DMS79 (cell line): ENCODE results near the gene MIPOL1.

Experiments
- DNase-seq: peaks from one replicate; lab custom pipeline; 2025; lab: John Stamatoyannopoulos, UW

MIPOL1 gene

DNA sequence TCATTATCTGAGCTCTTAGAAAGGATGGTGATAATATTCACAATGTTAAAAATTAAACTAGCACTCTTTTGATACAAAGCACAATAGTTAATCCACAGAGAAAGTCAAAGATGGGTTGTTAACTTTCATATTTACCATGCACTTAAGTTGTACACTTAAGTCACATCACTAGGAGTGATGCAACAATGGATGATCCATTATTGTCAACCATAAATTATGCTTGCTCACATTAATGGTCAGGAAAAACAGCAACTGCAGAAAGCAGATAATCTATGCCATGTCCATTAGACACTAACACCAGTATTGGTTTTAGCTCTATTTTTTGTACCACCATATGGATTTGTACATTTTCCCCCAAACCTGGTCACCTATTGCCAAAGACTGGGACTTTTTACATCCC is 201.8 kb downstream of the MIPOL1 start:
- no peak for DNase-seq

- DNase-seq: no peak
These were observed 203.4 kb downstream of the MIPOL1 start for GRCh38 chr14:37401093-37401492.

DNA sequence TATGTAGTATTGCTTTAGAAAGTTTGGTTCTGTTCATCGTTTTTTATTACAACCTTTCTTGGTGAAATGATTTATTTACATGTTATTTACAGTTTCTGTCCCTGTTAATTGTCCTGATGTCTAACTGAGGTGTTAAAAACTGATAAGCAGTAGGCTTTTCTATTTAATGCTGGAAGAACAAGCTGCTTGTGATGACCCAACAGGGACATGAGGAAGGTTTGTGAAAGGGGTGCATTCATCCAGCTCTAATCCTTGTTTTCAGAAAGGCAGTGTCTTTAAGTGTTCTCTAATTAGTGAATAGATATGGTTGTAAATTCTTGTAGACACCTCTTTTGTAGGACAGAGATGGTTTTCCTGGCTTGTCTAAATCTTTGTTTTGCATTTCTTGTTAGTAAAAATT is 205.9 kb downstream of the MIPOL1 start:
- DNase-seq: no peak

DNA sequence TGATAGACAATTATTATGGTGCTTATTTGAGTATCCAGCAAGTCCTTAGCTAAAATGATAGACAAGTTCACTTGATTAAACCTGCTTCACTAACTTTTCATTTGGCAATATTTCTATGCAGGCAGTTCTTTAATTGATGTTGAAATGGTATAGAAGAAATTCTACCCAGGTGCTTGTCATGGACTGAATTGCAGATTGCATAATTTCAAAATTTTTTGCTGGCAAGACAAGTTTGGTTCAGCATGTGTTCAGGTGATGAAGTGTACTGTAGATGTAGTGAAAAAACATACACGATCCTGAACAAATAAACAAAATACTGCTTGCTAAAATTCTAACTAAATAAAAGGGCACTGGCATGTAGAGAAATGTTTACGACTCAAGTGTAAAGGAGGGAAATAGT is 208.4 kb downstream of the MIPOL1 start:
- DNase-seq: no peak

DNA sequence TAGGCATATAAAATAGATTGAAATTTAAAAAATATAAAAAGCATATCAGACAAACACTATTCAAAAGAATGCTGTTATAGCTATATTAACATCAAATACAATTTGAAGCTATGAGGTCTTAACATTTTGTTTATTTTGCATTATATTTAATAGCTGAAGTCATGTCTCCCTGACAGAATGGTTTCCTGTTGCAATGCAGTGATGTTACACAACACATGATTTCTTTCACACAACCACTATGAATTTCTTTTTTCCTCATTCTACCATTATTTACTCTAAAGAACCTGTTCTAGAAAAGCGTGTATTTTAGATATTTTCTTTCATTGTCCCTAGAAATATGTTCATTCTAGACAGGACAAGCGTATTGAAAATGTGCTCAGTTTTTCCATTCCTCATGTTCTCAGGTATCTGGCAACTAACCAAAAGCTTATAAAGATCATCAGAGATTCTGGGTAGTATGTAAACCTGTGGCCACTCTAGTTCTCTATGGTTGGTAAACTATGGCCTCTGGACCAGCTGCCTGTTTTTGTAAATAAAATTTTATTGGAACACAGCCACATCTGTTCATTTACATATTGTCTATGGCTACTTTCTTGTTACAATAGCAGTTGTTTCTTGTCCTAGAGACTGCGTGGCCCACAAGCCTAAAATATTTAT is 213.5 kb downstream of the MIPOL1 start:
- no peak for DNase-seq

DNA sequence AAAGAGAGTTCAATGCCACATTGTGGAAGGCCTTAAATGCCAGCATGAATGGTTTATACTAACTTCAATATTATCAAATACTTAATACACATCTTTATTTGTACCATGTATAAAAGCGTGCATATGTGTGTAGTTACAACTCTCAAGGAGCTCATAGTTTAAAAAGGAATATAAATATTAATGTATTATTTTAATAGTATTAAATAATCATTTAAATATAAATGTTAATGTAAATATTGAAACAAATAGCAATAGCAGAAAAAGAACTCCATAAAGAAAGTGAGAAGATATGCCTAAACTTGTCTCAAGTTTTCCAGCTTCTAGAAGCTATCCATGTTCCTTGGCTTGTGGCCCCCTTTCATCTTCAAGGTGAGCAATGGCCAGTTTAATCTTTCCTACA is 215.3 kb downstream of the MIPOL1 start:
- DNase-seq: no peak

GRCh38 chr14:37413504-37414003 is 215.8 kb downstream of the MIPOL1 start:
- no peak for DNase-seq

DNA sequence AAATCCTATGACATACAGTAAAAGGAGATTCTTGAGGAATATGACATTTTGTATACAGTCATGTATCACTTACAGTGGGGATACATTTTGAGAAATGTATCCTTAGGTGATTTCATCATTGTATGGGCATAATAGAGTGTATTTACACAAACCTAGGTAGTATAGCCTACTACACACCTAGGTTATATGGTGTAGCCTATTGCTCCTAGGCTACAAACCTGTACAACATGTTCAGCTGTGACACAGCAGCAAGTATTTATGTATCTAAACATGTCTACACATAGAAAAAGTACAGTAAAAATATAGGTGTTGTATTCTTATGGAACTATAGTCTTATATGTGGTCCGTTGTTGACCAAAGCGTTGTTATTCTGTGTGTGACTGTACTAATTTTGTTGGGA is 218.5 kb downstream of the MIPOL1 start:
- DNase-seq: no peak

GRCh38 chr14:37417151-37417550 is 219.4 kb downstream of the MIPOL1 start:
- no peak for DNase-seq

DNA sequence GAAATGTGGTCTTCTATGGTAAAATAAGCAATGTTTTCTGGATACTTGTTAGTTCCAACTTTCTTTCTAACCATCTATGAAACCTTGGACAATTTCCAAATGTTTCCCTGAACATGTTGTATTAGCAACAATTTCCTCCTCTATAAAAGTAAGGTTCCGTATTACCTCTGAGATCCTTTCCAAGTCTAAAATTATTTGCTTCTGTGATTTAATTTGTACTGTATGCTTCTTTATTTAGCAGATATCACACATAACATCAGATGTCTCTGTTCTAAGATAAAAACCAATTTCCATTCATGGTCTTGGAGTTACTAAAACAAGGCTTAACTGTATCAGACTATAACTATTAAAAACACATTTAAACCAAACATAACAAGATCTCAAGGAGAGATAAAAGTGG is 220.1 kb downstream of the MIPOL1 start:
- no peak for DNase-seq

DNA sequence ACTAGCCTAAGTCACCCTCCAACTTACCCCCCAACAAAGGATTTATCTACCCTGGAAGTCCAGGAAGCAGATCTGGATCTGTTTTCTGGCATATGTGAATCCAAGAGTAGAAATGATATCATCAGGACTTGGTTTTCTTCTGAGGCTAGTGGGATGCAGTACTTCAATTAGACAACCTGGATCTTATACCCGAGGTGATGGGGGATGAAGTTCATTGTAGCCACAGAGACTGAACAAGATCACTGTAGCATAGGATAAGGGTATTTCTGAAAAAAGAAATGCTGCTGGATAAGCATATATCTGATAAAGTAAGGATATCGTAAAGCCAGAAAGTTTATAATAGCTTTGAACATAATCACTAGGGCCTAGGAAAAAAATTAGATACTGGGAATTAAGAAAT is 222.9 kb downstream of the MIPOL1 start:
- DNase-seq: no peak

GRCh38 chr14:37422319-37422718 is 224.6 kb downstream of the MIPOL1 start:
- DNase-seq: no peak

DNA sequence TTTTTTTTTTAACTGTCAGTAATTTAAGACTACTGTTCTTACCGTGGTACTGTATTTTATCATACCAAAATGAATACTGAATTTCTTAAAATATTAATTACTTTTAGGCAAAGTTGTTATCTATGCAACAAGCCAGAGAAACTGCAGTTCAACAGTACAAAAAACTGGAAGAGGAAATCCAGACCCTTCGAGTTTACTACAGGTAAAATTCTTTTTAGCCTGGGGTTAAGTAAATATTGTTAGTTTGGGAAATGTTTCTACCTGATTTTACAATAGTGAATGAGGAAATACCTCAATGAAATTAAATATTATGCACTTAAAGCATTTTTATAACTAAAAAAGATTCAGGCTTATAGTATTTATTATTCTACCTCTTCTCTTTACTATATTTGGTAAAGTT is 225.0 kb downstream of the MIPOL1 start:
- DNase-seq: no peak

DNA sequence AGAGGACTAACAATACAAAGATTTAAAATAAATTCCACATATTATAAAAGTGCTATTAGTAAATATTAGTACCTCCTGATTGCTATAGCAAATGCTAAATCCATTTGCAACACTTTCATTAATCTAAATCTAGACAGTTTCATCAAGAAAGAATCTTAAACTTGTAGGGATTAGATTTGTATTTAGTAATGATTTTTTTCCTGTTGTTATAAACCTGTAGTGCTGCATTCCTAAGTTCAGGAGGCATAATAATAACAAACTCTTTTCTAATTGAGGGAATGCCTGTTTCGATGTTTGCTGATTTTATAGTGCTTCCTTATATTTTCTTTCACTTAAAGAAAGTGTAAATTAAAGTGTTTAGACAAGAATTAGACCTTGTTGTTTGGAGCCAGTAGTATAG is 231.2 kb downstream of the MIPOL1 start:
- no peak for DNase-seq

GRCh38 chr14:37429618-37430017 is 231.9 kb downstream of the MIPOL1 start:
- no peak for DNase-seq

GRCh38 chr14:37434867-37435266 is 237.1 kb downstream of the MIPOL1 start:
- DNase-seq: no peak

DNA sequence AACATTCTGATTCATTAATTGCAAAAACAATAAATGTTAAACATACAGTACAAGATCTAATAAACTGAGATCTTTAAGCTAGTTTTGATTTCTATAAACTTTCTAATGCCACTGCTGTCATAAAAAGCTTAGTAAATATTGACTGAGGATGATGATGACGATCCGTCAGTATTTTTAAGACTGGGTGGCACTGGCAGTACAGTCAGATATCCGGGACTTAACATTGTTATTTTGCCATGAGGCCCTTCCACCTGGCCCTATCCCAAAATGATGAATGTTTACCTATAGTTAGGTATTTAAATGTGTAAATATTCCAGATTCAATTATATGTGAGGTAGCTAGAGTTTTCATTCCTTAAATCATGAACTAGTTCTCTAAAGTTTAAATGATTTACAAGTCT is 238.8 kb downstream of the MIPOL1 start:
- no peak for DNase-seq

GRCh38 chr14:37437490-37437889 is 239.8 kb downstream of the MIPOL1 start:
- DNase-seq: peak; percentile 68

DNA sequence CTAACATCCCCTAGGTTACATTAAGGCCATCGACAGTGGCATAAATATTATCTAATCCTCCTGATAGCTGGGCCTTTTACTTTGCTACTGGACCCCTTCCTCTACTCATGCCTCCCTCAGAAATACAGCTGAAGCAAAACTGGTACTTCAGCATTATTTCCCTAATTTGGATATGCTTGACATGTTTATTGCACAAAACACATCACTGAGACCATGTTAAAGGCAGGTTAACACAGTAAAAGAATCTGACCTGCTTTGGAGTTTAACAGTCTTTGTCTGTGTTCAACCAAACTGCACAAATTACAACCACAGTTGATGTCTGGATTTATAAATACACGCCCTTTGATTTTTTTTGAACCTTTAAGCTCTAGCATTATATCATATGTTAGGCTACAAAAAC is 240.7 kb downstream of the MIPOL1 start:
- DNase-seq: no peak

GRCh38 chr14:37443461-37443860 is 245.7 kb downstream of the MIPOL1 start:
- no peak for DNase-seq

DNA sequence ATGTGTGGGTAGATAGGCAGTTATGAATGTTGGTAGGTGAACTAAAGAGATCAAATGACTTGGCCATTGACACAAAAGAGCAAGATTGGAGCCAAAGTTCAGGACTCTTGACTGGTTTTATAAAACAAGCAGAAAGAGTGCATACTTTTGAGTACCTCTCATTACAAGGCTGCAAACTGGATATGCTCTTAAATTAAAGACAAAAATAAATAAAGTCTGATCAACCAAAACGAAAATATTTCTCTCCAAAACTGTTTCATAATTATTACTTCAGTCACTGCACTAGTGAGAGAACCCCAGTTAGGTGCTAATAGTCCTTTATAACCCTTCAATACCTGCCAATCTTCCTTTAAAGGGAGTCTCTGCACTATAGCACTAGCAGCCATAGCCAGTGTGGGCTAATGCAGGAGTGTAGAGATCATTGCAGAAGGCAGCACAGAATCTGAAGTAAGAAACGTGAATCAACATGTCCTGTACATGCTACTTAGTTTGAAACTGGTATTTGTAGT is 250.2 kb downstream of the MIPOL1 start:
- no peak for DNase-seq

DNA sequence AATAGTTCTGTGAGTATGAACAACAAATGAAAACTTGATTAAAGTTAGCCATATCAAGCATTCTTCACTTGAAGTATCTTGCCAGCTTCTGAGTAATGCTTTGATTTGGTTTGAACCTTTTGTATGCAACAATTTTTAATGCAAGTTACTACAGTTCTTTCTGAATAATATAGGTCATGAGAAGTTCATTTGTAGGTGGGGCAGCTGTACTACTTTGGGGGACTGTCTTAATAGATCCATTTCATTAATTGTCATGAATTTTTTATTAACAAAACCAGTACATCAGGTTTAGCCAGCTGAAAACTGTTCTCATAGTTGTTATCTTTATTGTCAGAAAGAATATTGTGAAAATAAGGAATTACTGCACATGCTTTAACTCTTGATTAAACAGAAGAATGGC is 254.6 kb downstream of the MIPOL1 start:
- no peak for DNase-seq

- no peak for DNase-seq
These were observed 256.2 kb downstream of the MIPOL1 start for GRCh38 chr14:37453985-37454384.

GRCh38 chr14:37457334-37457733 is 259.6 kb downstream of the MIPOL1 start:
- DNase-seq: no peak
